Measurements from ENCODE around the gene TIFAB.
A peak's percentile ranks its signal among the peaks of the same experiment; 100 is the strongest.

TIFAB gene

GRCh38 chr5:135398855-135399793, 53.0 kb downstream of the TIFAB start, which contains the start of gene MACROH2A1:
TSS of gene MACROH2A1 (minus strand) at chr5:135399231. CDS start at chr5:135389093, 10,138 bp downstream.
- TF ChIP-seq ZC3H10 (CRISPR knock-in tag; IDR thresholded peaks at IDR 0.05) (no peak), BACH2 (CRISPR knock-in tag; IDR thresholded peaks at IDR 0.05; ENCODE audit: borderline replicate concordance) (no peak), ARNTL (CRISPR knock-in tag; IDR thresholded peaks at IDR 0.05; ENCODE audit: borderline replicate concordance, low read depth) (no peak), ZNF8 (CRISPR knock-in tag; IDR thresholded peaks at IDR 0.05) (no peak), ZNF70 (CRISPR knock-in tag; IDR thresholded peaks at IDR 0.05) (no peak), ZFP30 (CRISPR knock-in tag; IDR thresholded peaks at IDR 0.05) (no peak), CSRNP3 (CRISPR knock-in tag; IDR thresholded peaks at IDR 0.05) (no peak), ESRRG (CRISPR knock-in tag; IDR thresholded peaks at IDR 0.05) (no peak), GLIS3 (CRISPR knock-in tag; IDR thresholded peaks at IDR 0.05) (no peak), TSHZ2 (CRISPR knock-in tag; IDR thresholded peaks at IDR 0.05) (peak; percentile 41; the same call in 1 of the 2 replicates), ZNF565 (CRISPR knock-in tag; conservative IDR thresholded peaks at IDR 0.05; ENCODE audit: low read depth) (0 out of 2 replicates have a peak, but pooled peaks have one; percentile 32), CSDC2 (CRISPR knock-in tag; IDR thresholded peaks at IDR 0.05) (no peak), ISL1 (CRISPR knock-in tag; IDR thresholded peaks at IDR 0.05) (no peak), ZFP3 (CRISPR knock-in tag; IDR thresholded peaks at IDR 0.05) (peak; percentile 74; the same call in 1 of the 2 replicates), TOX (CRISPR knock-in tag; IDR thresholded peaks at IDR 0.05; ENCODE audit: borderline replicate concordance) (no peak), OSR1 (CRISPR knock-in tag; IDR thresholded peaks at IDR 0.05) (peak; percentile 32; the same call in 1 of the 2 replicates), PPARA (CRISPR knock-in tag; IDR thresholded peaks at IDR 0.05; ENCODE audit: borderline replicate concordance) (no peak), TCF4 (CRISPR knock-in tag; IDR thresholded peaks at IDR 0.05; ENCODE audit: borderline replicate concordance) (no peak), RARB (CRISPR knock-in tag; IDR thresholded peaks at IDR 0.05) (no peak), SNAI2 (CRISPR knock-in tag; IDR thresholded peaks at IDR 0.05) (peak; percentile 87)
- TF ChIP-seq, protein P1, sequence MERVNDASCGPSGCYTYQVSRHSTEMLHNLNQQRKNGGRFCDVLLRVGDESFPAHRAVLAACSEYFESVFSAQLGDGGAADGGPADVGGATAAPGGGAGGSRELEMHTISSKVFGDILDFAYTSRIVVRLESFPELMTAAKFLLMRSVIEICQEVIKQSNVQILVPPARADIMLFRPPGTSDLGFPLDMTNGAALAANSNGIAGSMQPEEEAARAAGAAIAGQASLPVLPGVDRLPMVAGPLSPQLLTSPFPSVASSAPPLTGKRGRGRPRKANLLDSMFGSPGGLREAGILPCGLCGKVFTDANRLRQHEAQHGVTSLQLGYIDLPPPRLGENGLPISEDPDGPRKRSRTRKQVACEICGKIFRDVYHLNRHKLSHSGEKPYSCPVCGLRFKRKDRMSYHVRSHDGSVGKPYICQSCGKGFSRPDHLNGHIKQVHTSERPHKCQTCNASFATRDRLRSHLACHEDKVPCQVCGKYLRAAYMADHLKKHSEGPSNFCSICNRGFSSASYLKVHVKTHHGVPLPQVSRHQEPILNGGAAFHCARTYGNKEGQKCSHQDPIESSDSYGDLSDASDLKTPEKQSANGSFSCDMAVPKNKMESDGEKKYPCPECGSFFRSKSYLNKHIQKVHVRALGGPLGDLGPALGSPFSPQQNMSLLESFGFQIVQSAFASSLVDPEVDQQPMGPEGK (CRISPR knock-in tag; IDR thresholded peaks at IDR 0.05; ENCODE audit: borderline replicate concordance), result no peak
- ATAC-seq, result peak; percentile 94

GRCh38 chr5:135398160-135398854, 53.8 kb downstream of the TIFAB start:
- TF ChIP-seq, protein P1 (CRISPR knock-in tag; IDR thresholded peaks at IDR 0.05; ENCODE audit: borderline replicate concordance), result peak; percentile 15; the same call in 1 of the 2 replicates
- no peak for TF ChIP-seq TOX (CRISPR knock-in tag; IDR thresholded peaks at IDR 0.05; ENCODE audit: borderline replicate concordance)
- peak; percentile 69 for ATAC-seq
